Right hindlimb (tissue), 1 donor: ENCODE measurements around the gene NR2E3.
"Not testable (repeated sequence)": the region's sequence is repeated elsewhere in the genome, so short reads cannot be mapped to it uniquely, and the experiment has no call there.

Experiments used
- DNase-seq: peaks from one replicate; pipeline ENCODE4 v3.0.0-alpha.2; 2018

NR2E3 gene

GRCh38 chr15:71820127-71820526 is 9.8 kb downstream of the NR2E3 start:
- no peak for DNase-seq

- DNase-seq, result no peak
Observed at GRCh38 chr15:71821547-71822129, 11.3 kb downstream of the NR2E3 start.

- DNase-seq, result no peak
Observed at GRCh38 chr15:71822890-71823630, 12.7 kb downstream of the NR2E3 start.

- DNase-seq, result no peak
Observed at GRCh38 chr15:71823801-71824200, 13.4 kb downstream of the NR2E3 start.

GRCh38 chr15:71825021-71825730 is 14.8 kb downstream of the NR2E3 start:
- DNase-seq, result no peak

- no peak for DNase-seq
Observed at GRCh38 chr15:71826196-71826595, 15.8 kb downstream of the NR2E3 start.

GRCh38 chr15:71830981-71831380 is 20.6 kb downstream of the NR2E3 start:
- no peak for DNase-seq

GRCh38 chr15:71841563-71841962 is 31.2 kb downstream of the NR2E3 start:
- DNase-seq, result no peak

- no peak for DNase-seq
Observed at GRCh38 chr15:71844916-71845315, 34.6 kb downstream of the NR2E3 start.

GRCh38 chr15:71853543-71853942 is 43.2 kb downstream of the NR2E3 start:
- DNase-seq, result no peak

- not testable (repeated sequence) for DNase-seq
Observed at GRCh38 chr15:71858232-71858631, 47.9 kb downstream of the NR2E3 start.
